ENCODE data around the gene ZKSCAN4.

Gene ZKSCAN4

DNA sequence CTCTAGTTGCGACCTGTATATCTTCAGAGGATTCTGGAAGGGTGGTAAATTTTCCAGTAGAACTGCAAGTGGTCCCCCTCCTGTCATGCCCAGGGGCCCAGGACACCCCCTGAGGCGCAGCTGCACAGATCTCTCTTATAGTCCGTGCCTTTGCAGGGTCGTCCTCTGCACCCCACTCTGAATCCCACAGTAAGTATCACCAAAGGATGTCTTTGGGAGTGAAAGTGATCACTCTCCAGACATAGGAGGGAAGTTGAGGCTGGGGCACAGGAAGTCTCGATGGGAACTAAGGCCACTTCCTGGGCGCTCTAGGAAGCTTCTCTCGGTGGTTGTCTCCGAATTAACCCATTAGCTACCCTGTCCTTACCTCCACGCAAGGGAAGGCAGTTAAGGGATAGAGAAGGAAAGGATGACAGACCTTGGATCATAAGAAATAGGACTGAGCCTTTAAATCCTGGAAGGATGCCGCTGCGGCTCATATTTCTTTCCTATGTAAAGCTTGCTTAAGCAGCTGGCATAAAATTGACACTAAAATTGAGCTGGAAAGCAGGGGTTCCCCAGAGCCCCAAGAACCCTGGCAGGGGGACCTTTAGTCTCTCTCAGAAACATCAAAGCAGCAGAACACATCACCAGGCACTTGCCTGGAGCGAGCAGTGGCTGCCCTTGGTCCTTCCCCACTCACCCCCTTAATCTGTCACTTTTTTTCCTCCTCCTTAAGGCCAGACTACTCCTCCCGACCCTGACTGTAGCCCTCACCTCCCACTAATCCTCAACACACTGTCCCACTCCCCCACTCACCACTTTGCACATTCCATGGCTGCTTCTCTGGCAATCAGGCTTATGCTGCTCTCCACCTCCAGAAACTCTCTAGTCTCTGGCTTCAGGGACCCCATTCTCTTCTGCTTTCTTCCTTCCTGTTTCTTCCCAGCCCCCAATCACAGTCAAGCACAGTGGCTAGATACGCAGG, at the start of gene ZKSCAN4:
Gene ZKSCAN4, minus strand, starts transcription at position 261 of the 967 bp plus-strand sequence. CDS start 289 bp downstream, outside the sequence.
- peak; percentile 73 for DNase-seq (ENCODE audit: low read depth)

DNA sequence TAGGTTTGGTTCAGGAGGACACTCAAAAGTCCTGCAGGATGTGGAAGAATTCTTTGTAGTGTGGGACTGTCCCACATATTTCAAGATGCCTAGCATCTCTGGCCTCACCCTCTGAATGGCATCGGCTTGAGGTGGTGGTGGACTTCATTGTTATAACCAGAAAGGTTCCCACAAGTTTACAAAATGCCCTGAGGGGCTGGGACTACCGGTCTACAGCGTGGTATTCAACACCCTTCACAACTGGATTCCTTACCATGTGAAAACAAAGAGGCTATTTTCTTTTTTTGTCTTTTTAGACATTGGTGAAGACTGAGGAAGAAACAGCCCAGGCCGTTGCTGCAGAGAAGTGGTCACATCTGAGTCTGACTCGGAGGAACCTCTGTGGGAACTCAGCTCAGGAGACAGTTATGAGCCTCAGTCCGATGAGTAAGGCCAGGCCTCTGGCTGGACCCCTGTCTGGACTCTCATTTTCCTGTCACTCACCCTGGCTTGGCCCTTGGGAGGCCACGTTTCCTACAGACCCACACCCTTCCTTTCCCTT, 44.5 kb upstream of the ZKSCAN4 start:
- no peak for DNase-seq (ENCODE audit: low read depth)

DNA sequence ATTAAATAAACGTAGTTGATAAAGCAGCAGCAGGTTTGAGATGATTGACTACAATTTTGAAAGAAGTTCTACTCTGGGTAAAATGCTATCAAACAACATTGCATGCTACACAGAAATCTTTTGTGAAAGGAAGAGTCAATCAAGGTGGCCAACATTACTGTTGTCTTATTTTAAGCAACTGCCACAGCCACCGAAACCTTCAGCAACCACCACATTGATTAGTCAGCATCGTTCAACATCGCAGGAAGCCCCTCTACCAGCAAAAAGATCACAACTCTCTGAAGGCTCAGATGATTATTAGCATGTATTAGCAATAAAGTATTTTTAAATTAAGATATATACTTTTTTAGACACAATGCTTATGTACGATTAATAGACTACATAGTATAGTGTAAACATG, 43.3 kb upstream of the ZKSCAN4 start:
- no peak for DNase-seq (ENCODE audit: low read depth)

DNA sequence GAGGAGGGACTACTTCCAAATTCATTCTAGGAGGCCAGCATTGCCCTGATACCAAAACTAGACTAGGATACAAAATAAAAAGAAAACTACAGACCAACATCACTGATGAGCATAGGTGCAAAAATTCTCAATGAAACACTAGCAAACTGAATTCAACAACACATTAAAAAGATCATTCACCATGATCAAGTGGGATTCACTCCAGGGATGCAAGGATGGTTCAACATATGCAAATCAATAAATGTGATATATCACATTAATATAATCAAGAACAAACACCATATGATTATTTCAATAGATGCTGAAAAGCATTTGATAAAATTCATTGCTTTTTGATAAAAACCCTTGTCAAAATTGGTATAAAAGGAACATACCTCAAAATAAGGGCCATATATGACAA, 39.5 kb upstream of the ZKSCAN4 start:
- DNase-seq (ENCODE audit: low read depth): no peak

DNA sequence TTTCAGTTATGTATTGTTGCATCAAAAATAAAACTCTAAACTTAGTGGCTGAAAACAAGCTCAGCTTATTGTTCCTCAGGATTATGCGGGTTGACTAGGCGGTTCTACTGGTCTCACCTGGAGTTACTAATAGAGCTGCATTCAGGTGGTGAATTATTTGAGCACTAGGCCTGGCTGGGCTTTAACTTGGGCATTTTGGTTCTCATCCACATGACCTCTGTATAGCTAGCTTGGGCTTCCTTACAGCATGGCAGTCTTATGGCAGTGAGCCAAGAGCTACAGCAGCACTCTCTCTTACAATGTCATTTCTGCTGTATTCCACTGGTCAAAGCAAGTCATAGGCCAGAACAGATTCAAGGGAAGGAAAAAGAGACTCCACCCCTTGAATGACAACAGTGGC, 30.9 kb upstream of the ZKSCAN4 start:
- no peak for DNase-seq (ENCODE audit: low read depth)

DNA sequence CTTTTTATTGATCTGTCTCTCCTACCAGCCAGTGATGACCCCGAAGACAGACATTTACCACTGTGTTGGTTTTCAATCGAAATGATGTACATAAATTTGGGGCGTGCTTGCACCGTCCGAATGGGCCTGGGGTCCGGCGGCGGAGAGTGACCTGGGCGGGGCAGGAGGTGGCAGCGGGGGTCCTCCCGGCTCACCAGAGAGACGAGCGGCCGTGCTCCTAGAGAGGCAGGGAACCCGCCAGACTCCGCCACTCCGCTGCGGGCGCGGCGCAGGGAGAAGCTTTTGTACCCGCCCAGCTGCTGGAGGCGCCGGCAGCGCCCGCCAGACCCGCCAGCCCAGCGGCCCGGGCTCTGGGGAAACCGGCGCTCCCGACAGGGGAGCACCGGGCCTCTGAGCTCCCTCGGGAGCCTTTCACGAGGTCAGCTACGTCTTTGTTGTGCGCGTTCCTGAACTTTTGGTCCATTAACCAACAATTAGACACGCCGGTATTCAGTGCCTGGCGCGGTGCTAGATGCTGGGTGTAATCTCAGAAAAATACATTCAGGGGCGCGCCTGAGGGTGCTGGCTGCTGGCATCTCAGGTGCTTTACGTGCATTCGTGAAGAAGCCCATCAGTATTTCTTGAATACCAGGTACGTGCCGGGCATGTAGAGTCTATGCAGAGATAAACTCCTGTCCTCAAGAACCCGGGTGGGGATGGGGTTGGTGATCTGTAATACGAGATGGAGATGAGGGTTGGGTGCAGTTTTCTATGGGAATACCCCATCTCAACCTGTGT, 29.4 kb upstream of the ZKSCAN4 start, which contains the start of gene PGBD1:
Gene PGBD1, plus strand, starts transcription at position 285 of the 777 bp plus-strand sequence. CDS start 2,242 bp downstream, outside the sequence.
- DNase-seq (ENCODE audit: low read depth): peak; percentile 23

DNA sequence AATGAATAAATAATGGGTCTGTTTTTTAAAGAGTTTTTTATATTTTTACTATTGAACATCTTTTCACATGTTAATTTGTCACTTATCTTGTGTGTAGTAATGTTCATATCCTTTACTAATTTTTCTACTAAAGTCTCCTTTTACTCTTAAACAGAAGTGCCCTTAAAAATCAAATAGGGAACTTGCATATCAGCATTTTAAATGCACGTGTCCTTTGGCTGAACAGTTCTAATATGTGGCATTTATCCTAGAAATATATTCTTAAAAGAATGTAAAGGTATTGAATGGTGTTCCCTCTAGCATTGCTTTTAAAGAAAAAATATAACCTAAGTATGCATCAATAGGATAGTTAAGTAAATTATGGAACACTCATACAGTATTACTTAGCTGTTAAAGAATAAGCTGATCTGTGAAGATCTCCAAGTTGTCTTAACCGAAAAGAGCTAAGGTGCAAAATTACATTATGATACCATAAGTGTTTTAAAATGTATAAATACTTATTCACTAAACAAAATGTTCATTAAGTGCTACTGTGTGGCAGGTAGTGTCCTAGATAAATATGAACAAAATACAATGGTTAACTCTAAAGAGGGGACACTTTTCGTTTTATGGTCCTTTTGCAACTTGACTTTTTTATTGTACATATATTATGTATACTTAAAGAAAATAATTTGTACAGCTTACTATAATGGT, 28.7 kb upstream of the ZKSCAN4 start:
- no peak for DNase-seq (ENCODE audit: low read depth)

DNA sequence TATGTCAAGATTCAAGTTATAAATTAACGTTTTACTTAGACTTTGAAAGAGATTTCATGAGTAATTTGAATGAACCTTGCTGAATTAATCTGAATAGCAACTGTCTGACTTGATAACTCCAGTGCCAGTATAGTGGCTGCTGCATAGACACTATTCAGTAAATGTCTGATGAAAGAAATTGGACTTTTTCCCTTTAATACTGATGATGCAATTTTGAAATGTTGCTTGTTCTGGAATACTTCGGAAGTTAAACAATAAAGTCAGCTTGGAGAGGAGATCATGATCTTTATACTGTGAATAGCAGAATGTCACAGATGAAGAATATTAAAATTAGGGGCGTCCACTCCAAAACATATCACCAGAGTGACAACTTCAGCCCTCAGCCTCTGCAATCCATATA, 25.7 kb upstream of the ZKSCAN4 start:
- no peak for DNase-seq (ENCODE audit: low read depth)

DNA sequence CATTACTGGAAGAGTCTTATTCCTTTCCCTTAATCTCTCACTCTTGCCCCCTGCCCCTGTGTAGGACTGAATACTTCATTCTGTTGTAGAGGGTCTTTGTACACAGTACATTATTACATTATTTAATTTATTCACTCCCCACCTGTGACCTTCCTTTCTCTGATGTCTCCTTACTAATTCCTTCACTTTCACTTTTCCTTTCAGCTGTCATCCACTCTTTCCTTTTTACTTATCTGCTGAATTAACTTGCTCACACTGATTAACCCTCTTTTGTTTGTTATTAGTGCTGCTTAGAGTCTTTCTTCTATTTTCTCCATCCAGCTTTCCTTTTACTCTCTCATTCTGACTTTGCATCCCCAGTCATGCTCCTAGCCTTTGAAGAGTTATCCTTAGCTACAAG, 22.8 kb upstream of the ZKSCAN4 start:
- DNase-seq (ENCODE audit: low read depth): no peak

DNA sequence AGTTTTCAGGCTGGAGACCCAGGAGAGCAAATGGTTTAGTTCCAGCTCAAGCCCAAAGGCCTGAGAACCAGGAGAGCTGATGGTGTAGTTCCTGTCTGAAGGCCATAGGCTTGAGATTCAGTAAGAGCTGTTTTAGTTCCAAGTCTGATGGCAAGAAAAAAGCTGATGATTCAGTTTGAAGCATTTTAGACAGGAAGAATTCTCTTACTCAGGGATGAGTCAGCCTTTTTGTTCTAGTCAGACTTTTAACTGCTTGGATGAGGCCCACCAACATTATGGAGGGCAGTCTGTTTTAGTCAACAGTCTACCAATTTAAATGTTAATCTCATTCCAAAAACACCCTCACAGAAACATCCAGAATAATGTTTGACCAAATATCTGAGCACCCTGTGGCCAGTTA, 17.4 kb upstream of the ZKSCAN4 start:
- DNase-seq (ENCODE audit: low read depth): no peak

DNA sequence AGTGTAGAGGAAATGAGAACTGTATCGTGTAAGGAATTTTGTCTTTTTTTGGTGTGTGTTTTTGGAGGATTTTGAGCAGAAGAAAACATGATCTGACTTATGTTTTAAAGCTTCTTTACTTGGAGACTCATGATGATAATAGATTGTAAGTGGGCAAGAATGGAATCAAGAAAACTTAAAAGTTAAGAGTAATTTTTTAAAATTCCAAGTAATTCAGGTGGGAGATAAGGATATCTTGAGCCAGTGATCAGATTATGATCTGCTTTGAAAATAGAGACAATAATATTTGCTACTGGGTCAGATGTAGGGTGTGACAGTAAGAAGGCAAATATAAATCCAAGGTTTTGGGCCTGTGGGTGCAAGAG, 15.6 kb upstream of the ZKSCAN4 start:
- no peak for DNase-seq (ENCODE audit: low read depth)

DNA sequence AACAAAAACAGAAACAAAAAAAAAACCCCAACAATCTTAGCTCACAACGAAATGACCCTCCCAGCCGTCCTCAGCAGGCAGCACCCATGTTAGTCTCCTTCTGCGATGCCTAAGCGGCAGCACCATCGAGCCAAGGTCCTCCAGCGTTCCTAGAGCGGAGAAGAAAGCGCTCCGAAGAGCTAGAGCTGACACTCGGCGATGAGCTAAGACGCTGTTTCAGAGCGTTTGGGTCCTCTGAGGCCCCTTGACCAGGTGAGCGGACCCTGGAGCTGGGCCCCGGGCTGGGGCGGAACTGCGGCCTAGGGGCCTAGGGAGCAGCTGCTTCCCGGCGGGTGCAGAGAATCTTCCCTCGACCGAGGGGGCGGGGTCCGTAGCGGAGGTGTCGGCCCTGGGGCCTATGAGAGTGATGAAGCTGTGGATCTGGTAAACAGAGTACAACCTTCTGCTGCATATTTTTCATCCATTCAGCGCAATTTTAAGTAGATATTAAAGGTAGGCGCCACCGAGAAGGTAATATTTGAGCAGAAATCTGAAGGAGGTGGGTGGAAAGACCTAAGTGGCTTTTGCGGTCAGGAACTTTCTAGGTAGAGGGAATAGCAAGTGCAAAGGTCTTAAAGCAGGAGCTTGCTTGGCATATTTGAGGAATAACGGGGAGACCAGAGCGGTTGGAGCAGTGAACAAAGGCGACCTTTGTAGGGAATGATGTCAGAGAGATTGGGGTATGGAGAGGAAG, 15.1 kb upstream of the ZKSCAN4 start, which contains the start of gene ZSCAN26:
Gene ZSCAN26, plus strand, starts transcription at position 182 of the 733 bp plus-strand sequence. CDS start 4,777 bp downstream, outside the sequence.
- DNase-seq (ENCODE audit: low read depth): peak; percentile 79

DNA sequence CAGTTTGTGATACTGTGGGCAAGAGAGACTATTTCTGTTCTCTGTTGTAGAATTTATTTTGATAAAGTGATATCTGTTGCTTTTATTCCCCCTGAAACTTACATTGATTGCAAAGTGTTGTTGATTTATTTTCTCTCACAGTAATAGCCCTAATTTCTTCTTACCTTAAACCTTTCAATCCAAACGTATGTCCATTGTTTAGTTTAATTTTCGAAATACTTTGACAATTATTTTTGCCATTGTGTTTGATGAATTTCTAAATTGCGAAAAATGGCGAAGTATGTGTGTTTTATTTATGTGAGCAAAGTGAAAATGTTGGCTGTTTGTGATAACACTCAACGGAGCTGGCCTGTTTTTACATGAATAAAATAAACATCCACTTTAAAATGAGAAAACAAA, 14.5 kb upstream of the ZKSCAN4 start:
- no peak for DNase-seq (ENCODE audit: low read depth)

DNA sequence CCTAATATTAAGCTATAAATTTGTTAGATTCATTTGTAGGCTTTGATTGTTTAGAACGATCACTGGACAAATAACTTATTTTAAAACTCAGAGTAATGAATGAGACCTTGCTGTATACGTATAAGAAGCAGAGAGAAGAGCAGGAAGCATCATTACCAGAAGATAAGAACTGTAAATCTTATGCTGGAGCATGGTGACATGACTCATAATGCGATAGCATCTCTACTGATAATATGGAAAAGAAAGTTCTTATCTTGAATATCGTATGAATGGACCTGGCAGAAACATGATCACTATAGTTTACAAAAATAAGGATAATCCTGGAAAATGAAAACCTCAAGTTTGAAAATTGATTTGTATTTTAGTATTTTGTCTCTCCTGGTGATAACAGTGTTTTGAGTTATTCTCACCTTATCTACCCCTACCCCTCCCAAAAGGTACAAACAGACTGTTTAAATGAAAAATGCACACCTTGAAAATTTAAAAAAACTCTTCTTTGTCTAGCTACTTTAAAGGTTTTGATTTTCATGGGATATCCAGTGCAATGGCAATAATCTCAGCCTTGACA, 12.8 kb upstream of the ZKSCAN4 start:
- DNase-seq (ENCODE audit: low read depth): no peak

DNA sequence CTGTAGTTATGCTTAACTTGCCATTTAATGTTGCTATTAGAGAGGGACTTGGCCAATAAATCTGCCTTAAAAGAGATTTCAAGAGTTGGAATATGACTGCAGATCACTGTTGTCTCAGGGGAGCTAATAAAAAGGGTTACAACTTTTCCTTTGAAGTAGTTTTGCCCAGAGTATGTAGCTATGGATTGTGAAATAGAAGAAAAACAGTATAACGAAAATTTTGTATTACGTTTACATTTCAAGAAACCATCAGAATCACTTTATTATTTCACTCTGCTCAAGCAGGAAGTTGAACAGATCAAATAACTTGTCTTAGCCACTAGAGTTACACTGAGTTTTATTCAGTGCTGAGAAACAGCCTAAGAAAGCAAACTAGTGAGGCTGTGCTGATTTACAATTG, 11.9 kb upstream of the ZKSCAN4 start:
- DNase-seq (ENCODE audit: low read depth): no peak

DNA sequence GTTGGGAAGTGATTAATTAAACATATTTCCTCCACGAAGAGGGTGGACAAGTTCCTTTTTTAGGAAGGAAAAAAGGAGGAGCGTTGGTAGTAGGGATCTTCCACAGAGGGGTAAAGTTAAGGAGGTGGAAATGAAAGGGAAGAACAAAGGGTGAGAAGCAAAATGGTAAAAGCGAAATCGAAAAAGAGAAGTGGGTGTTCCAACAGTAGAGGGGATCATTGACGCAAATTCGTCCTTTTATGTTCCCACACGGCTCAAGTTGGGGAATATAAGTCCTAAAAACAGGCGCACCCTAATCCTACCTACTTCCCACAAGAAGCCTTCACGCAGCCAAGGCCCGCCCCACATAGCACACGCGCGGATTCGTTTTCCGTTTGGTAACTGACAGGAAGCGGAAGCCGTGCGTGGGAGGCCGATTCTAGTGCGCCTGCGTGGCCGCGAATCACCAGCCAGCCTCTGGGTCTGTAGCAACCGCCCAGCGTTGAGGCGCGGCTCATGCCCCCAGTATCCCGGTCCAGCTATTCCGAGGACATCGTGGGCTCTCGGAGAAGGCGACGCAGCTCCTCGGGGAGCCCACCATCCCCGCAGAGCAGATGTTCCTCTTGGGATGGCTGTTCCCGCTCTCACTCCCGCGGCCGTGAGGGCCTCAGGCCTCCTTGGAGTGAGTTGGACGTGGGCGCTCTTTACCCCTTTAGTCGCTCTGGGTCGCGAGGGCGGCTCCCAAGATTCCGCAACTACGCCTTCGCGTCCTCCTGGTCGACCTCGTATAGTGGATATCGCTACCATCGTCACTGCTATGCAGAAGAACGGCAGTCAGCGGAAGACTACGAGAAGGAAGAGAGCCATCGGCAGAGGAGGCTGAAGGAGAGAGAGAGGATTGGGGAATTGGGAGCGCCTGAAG, 7.1 kb upstream of the ZKSCAN4 start, which contains the start of gene NKAPL:
Gene NKAPL, plus strand, starts transcription at position 421 of the 901 bp plus-strand sequence. Its CDS starts 75 bp downstream, at position 496.
- peak; percentile 42 for DNase-seq (ENCODE audit: low read depth)

DNA sequence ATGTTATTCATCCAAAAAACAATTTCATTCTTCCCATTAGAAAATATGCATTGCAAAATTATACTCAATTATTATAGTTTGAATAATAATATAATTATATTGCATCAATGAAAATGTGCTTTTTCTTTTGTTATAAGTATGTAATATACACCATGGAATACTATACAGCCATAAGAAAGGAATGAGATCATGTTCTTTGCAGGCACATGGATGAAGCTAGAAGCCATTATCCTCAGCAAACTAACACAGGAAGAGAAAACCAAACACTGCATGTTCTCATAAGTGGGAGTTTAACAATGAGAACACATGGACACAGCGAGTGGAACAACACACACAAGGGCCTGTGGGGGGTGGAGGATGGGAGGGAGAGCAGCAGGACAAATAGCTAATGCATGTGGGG, 5.0 kb upstream of the ZKSCAN4 start:
- no peak for DNase-seq (ENCODE audit: low read depth)

DNA sequence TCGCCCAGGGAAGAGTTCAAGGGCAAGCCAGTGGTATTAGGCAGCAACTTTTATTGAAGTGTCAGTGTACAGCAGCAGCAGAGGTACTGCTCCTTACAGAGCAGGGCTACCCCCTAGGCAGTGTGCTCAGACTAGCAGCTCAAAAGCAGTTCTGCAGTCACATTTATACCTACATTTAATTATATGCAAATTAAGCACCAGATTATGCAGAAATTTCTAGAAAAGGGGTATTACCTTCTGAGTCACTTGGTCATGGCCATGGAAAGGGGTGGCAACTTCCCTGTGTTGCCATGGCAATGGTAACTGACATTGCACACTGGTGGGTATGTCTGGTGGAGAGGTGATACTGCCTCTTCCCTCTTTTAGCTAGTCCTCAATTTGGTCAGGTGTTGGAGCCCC, 2.1 kb upstream of the ZKSCAN4 start:
- DNase-seq (ENCODE audit: low read depth): no peak

DNA sequence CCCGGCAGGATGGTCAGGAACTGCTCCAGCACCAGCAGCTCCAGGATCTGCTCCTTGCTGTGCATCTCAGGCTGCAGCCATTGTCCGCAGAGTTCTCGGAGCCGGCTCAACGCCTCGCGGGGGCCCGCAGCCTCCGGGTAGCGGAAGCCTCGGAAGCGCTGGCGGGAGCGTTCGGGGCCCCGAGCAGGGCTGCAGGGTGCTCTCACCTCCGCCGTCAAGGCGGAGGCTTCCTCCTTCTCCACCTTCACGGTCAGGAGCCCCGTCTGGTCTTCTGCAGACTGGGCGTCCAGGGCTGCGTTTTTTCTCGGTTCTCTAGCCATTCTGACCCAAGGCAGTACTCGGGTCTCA, 434 bp downstream of the ZKSCAN4 start:
- peak; percentile 14 for DNase-seq (ENCODE audit: low read depth)

DNA sequence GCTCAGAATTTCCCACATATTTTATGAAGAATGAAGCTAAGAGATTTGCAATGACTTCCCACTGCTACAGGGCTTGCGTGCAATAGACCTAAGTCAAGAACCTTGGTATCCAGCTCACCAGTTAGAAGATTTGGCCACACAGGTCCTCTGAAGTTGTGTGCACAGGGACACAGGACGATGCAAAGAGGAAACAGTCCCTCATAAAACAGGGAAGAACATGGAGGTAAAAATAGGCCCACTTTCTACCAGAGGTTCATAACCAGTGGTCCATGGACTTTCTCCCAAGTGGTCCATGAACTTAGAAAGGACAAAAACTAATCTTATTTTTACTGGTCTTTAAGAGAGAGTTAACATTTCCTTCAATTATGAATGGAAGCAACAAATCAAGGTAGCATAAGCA, 1.3 kb downstream of the ZKSCAN4 start:
- DNase-seq (ENCODE audit: low read depth): no peak
